CD4-positive, alpha-beta T cell (primary cell): Measurements from ENCODE around the gene VPS35. TPM values are rescaled to one million over a fixed set of nuclear protein-coding genes. Genes with fewer than 3 reads are reported as not detected.

Experiments used
- ATAC-seq: fragments of 200-7000 bp; cut with Tn5 transposase; one replicate; pipeline ENCODE4 v1.10.0; 2022; ENCODE audit warnings: mild to moderate bottlenecking; ENCODE audit not compliant: poor library complexity
- CTCF ChIA-PET: fragments of 350-600 bp; sonication (Branson Sonifier 250); formaldehyde crosslinking; loops from one replicate; lab custom pipeline; 2021; ENCODE audit warnings: antibody characterized with exemption, inconsistent platforms; lab: Charles Lee
- POLR2A ChIA-PET: fragments of 350-600 bp; sonication (Branson Sonifier 250); formaldehyde crosslinking; loops from one replicate; lab custom pipeline; 2021; ENCODE audit warnings: antibody characterized with exemption, inconsistent platforms; lab: Charles Lee
- DNase-seq, 14 experiments: peaks; one replicate each; pipeline ENCODE4 v3.0.0-alpha.2; 2013 to 2020; ENCODE audit warnings: mixed read lengths in 2 of 14
- H3K27ac ChIP-seq, 2 donors: one replicate each; pipeline versions ENCODE4 v1.5.1 to v1.7.0; 2013; ENCODE audit warnings: low read length in 2 of 2, low read depth in 1 of 2, mild to moderate bottlenecking in 1 of 2
- H3K27me3 ChIP-seq, 2 experiments: 1 replicate in 1 of 2; 2 replicates in 1 of 2; pipeline versions ENCODE4 v1.6.1 to v1.7.0; 2013; ENCODE audit warnings: low read length in 2 of 2, control low read depth in 1 of 2, mild to moderate bottlenecking in 1 of 2, moderate library complexity in 1 of 2; ENCODE audit not compliant: insufficient read depth in 2 of 2, control insufficient read depth in 1 of 2
- H3K36me3 ChIP-seq: one replicate; pipeline ENCODE4 v1.6.1; 2013; ENCODE audit warnings: low read length, control low read depth; ENCODE audit not compliant: insufficient read depth
- H3K4me1 ChIP-seq: one replicate; pipeline ENCODE4 v1.6.1; 2013; ENCODE audit warnings: low read length, control low read depth; ENCODE audit not compliant: insufficient read depth
- H3K4me3 ChIP-seq: one replicate; pipeline ENCODE4 v1.5.1; 2013; ENCODE audit warnings: mild to moderate bottlenecking, low read length, moderate library complexity
- H3K9me3 ChIP-seq, 2 experiments: 1 replicate in 1 of 2; 2 replicates in 1 of 2; pipeline versions ENCODE4 v1.6.1 to v1.7.0; 2013; ENCODE audit warnings: low read length in 2 of 2, mild to moderate bottlenecking in 2 of 2, control low read depth in 1 of 2, moderate library complexity in 1 of 2; ENCODE audit not compliant: control insufficient read depth in 1 of 2, insufficient read depth in 1 of 2
- H3K27ac Mint-ChIP-seq: one replicate; pipeline ENCODE4 v1.8.0; 2020; ENCODE audit warnings: mixed read lengths
- H3K27me3 Mint-ChIP-seq: one replicate; pipeline ENCODE4 v1.8.0; 2021; ENCODE audit warnings: mixed read lengths
- H3K36me3 Mint-ChIP-seq: one replicate; pipeline ENCODE4 v1.8.0; 2021; ENCODE audit warnings: low read depth, mixed read lengths
- H3K4me1 Mint-ChIP-seq: one replicate; pipeline ENCODE4 v1.8.0; 2021; ENCODE audit warnings: low read depth, mixed read lengths
- H3K4me3 Mint-ChIP-seq: one replicate; pipeline ENCODE4 v1.8.0; 2020; ENCODE audit warnings: mild to moderate bottlenecking, mixed read lengths
- H3K9me3 Mint-ChIP-seq: one replicate; pipeline ENCODE4 v1.8.0; 2020; ENCODE audit warnings: mixed read lengths
- CTCF ChIP-seq: fragments of 200-600 bp; IDR thresholded peaks from one replicate; pipeline ENCODE4 v1.8.0; 2022; ENCODE audit warnings: antibody characterized with exemption, mild to moderate bottlenecking
- intact Hi-C, 2 experiments: fragments of 100-400 bp; cut with DNase I in 1 of 2; cut with micrococcal nuclease in 1 of 2; formaldehyde crosslinking; loops; one replicate each; pipeline versions ENCODE4 v1.15.1 to v1.9.0; 2023 to 2025; cut with DNase I, micrococcal nuclease
- total RNA-seq, 174 experiments: library from RNA in 2 of 174; stranded (reverse) in 2 of 174; gene quantifications; one replicate each; pipeline ENCODE4 v1.2.3 and lab custom pipeline; 2021 to 2026

Gene VPS35
- total RNA-seq, 2 experiments from 2014 or later = 34.6 to 44.1 TPM

GRCh38 chr16:46728806-46729205 lies 39.8 kb upstream of the VPS35 start:
- ATAC-seq = no peak
- no peak for DNase-seq
- no peak overlapping the region for H3K4me3 ChIP-seq
- Mint-ChIP-seq H3K27ac (no peak overlapping the region), H3K4me3 (no peak overlapping the region), H3K36me3 (no peaks in the 10 kb centered on the region), H3K9me3 (peaks cover 5% of the 10 kb centered on the region), H3K27me3 (no peaks in the 10 kb centered on the region), H3K4me1 (no peaks in the 10 kb centered on the region)
- ChIA-PET CTCF (no interaction called here), POLR2A (no interaction called here)
- no peaks in the 10 kb centered on the region for H3K4me1 ChIP-seq
- no peaks in the 10 kb centered on the region for H3K36me3 ChIP-seq
- peaks cover 0 to under 1% of the 10 kb centered on the region in 2 experiments for H3K9me3 ChIP-seq
- H3K27me3 ChIP-seq = no peaks in the 10 kb centered on the region
- no peak overlapping the region for H3K27ac ChIP-seq
- TF ChIP-seq CTCF = no peak
- intact Hi-C loops = no loop called here

- peaks cover 5% of the 10 kb centered on the region for H3K9me3 Mint-ChIP-seq
- no peak overlapping the region for H3K4me3 ChIP-seq
- H3K9me3 ChIP-seq = peaks cover 0 to 4% of the 10 kb centered on the region in 2 experiments
- TF ChIP-seq CTCF = no peak
- no peak overlapping the region for H3K27ac Mint-ChIP-seq
- CTCF ChIA-PET = no interaction called here
- H3K27me3 ChIP-seq = no peaks in the 10 kb centered on the region
- H3K36me3 ChIP-seq = no peaks in the 10 kb centered on the region
- intact Hi-C loops = no loop called here
- no peaks in the 10 kb centered on the region for H3K4me1 ChIP-seq
- H3K4me3 Mint-ChIP-seq = no peak overlapping the region
- DNase-seq = no peak
- POLR2A ChIA-PET = no interaction called here
- no peaks in the 10 kb centered on the region for H3K4me1 Mint-ChIP-seq
- ATAC-seq = no peak
- H3K27ac ChIP-seq = no peak overlapping the region
- no peaks in the 10 kb centered on the region for H3K36me3 Mint-ChIP-seq
- no peaks in the 10 kb centered on the region for H3K27me3 Mint-ChIP-seq
These were observed 38.7 kb upstream of the VPS35 start for GRCh38 chr16:46727630-46728029.

- no peak overlapping the region for H3K27ac Mint-ChIP-seq
- Histone ChIP-seq H3K27ac (no peak overlapping the region), H3K4me1 (no peaks in the 10 kb centered on the region), H3K27me3 (no peaks in the 10 kb centered on the region), H3K9me3 (peaks cover 0 to 4% of the 10 kb centered on the region in 2 experiments), H3K36me3 (no peaks in the 10 kb centered on the region), H3K4me3 (no peak overlapping the region)
- ATAC-seq (no peak), DNase-seq (no peak)
- ChIA-PET POLR2A (no interaction called here), CTCF (no interaction called here)
- intact Hi-C loops = no loop called here
- H3K4me1 Mint-ChIP-seq = no peaks in the 10 kb centered on the region
- no peak overlapping the region for H3K4me3 Mint-ChIP-seq
- H3K27me3 Mint-ChIP-seq = no peaks in the 10 kb centered on the region
- H3K9me3 Mint-ChIP-seq = peaks cover 5% of the 10 kb centered on the region
- TF ChIP-seq CTCF = no peak
- H3K36me3 Mint-ChIP-seq = no peaks in the 10 kb centered on the region
These were observed 38.2 kb upstream of the VPS35 start for GRCh38 chr16:46727184-46727583.
